Endothelial cell of umbilical vein (primary cell): Measurements from ENCODE around the gene RO60.

ENCODE experiments used
- CTCF ChIP-seq, 2 donors: IDR thresholded peaks; 1 replicate in 1 of 2; 2 replicates in 1 of 2; pipeline ENCODE4 v1.5.1; 2011; ENCODE audit warnings: low read length in 2 of 2, mild to moderate bottlenecking in 2 of 2, moderate library complexity in 2 of 2, control low read depth in 1 of 2, inconsistent platforms in 1 of 2, low read depth in 1 of 2; ENCODE audit not compliant: insufficient read depth in 1 of 2; ENCODE audit errors: extremely low read depth in 1 of 2
- EZH2 ChIP-seq: IDR thresholded peaks from 2 replicates; pipeline ENCODE4 v1.6.1; 2012; ENCODE audit warnings: borderline replicate concordance, low read depth, mild to moderate bottlenecking, moderate library complexity, low read length, inconsistent platforms; ENCODE audit not compliant: severe bottlenecking
- FOS ChIP-seq: IDR thresholded peaks from 2 replicates; pipeline ENCODE4 v1.6.1; 2011; ENCODE audit warnings: mild to moderate bottlenecking, low read length, moderate library complexity, borderline replicate concordance; ENCODE audit not compliant: insufficient read depth
- GATA2 ChIP-seq: IDR thresholded peaks from 2 replicates; pipeline ENCODE4 v1.7.0; 2011; ENCODE audit warnings: low read depth, mild to moderate bottlenecking, moderate library complexity, mixed read lengths, low read length; ENCODE audit not compliant: insufficient read length, insufficient read depth
- JUN ChIP-seq: IDR thresholded peaks from 2 replicates; pipeline ENCODE4 v1.6.1; 2011; ENCODE audit warnings: borderline replicate concordance, low read depth; ENCODE audit not compliant: insufficient read length, insufficient read depth
- MAX ChIP-seq: IDR thresholded peaks from 2 replicates; pipeline ENCODE4 v1.6.1; 2011; ENCODE audit not compliant: insufficient read depth, insufficient read length
- MYC ChIP-seq: IDR thresholded peaks from one replicate; pipeline ENCODE4 v1.6.1; 2011; ENCODE audit warnings: mild to moderate bottlenecking, low read depth, low read length
- POLR2A ChIP-seq: IDR thresholded peaks from 2 replicates; pipeline ENCODE4 v1.6.1; 2012; ENCODE audit warnings: low read depth, mild to moderate bottlenecking, control low read depth, low read length
- POLR2AphosphoS5 ChIP-seq: IDR thresholded peaks from 2 replicates; pipeline ENCODE4 v1.6.1; 2012; ENCODE audit warnings: low read depth, mild to moderate bottlenecking, control low read depth, low read length, moderate library complexity; ENCODE audit not compliant: insufficient read depth

- TF ChIP-seq CTCF (IDR thresholded peaks at IDR 0.05; ENCODE audit: extremely low read depth in 1 of 2, insufficient read depth in 1 of 2, low read depth in 1 of 2, low read length in 2 of 2) (peak; percentile 12 to 19), MAX (no peak), JUN (no peak), EZH2 (no peak), MYC (no peak), POLR2A (no peak), POLR2AphosphoS5 (no peak), FOS (no peak), GATA2 (no peak)
Measured at GRCh38 chr1:193019442-193020026, 39.9 kb upstream of the RO60 start.
